Esophagus muscularis mucosa (tissue), 4 donors: Measurements from ENCODE around the gene AGXT. TPM values are rescaled to one million over a fixed set of nuclear protein-coding genes. Genes with fewer than 3 reads are reported as not detected.
A peak's percentile ranks its signal among the peaks of the same experiment; 100 is the strongest.

Experiments used
- DNase-seq: peaks from one replicate; pipeline ENCODE4 v3.0.0-alpha.2; 2017; ENCODE audit errors: extremely low spot score
- H3K27ac ChIP-seq, 4 donors: fragments of 200-600 bp; sonication (generic); replicated peaks in 1 of 4; 1 replicate in 3 of 4; 2 replicates in 1 of 4; pipeline ENCODE4 v1.5.1; 2016 to 2019; ENCODE audit warnings: mild to moderate bottlenecking in 1 of 4
- H3K27me3 ChIP-seq, 4 donors: fragments of 200-600 bp; sonication (generic); one replicate each; pipeline versions ENCODE4 v1.5.1 to v1.6.0; 2016 to 2019
- H3K36me3 ChIP-seq, 4 donors: fragments of 200-600 bp; sonication (generic); one replicate each; pipeline ENCODE4 v1.5.1; 2016 to 2019
- H3K4me1 ChIP-seq, 4 donors: fragments of 200-600 bp; sonication (generic); one replicate each; pipeline ENCODE4 v1.5.1; 2016 to 2019
- H3K4me3 ChIP-seq, 4 donors: fragments of 200-600 bp; sonication (generic); 1 replicate in 2 of 4; 2 replicates in 2 of 4; pipeline ENCODE4 v1.5.1; 2016 to 2019; ENCODE audit warnings: mild to moderate bottlenecking in 4 of 4, moderate library complexity in 1 of 4
- H3K9me3 ChIP-seq, 4 donors: fragments of 200-600 bp; sonication (generic); 1 replicate in 3 of 4; 2 replicates in 1 of 4; pipeline ENCODE4 v1.5.1; 2016 to 2019
- CTCF ChIP-seq, 3 experiments: fragments of 200-600 bp in 2 of 3; fragments of 450-650 bp in 1 of 3; sonication (generic) in 2 of 3; IDR thresholded peaks; one replicate each; pipeline ENCODE4 v1.5.1; 2017 to 2019; ENCODE audit warnings: antibody characterized with exemption in 3 of 3, mild to moderate bottlenecking in 2 of 3, moderate library complexity in 1 of 3
- EP300 ChIP-seq: sonication (generic); formaldehyde crosslinking; IDR thresholded peaks from one replicate; pipeline ENCODE4 v1.6.1; 2017; ENCODE audit warnings: antibody characterized with exemption
- POLR2A ChIP-seq: fragments of 450-650 bp; IDR thresholded peaks from one replicate; pipeline ENCODE4 v1.6.1; 2017; ENCODE audit warnings: antibody characterized with exemption, moderate library complexity, mild to moderate bottlenecking, low read depth
- POLR2AphosphoS5 ChIP-seq, 2 donors: sonication (generic); formaldehyde crosslinking; IDR thresholded peaks; one replicate each; pipeline ENCODE4 v1.6.1; 2017; ENCODE audit warnings: antibody characterized with exemption in 2 of 2
- WGBS: methylation state at CpG from one replicate; pipeline ENCODE4 v1.1.5; 2018; 5-methylcytosine and 5-hydroxymethylcytosine counted together
- intact Hi-C: fragments of 100-400 bp; cut with DNase I; formaldehyde crosslinking; loops from one replicate; pipeline ENCODE4 v1.15.1; 2023
- total RNA-seq, 4 donors: library from RNA; depleted of rRNA; stranded (reverse); fragments of >200 nt; gene quantifications; one replicate each; pipeline versions ENCODE4 v1.1.0 to v1.2.1, GENCODE V29; 2016

AGXT gene
- total RNA-seq, 4 donors from 2014 or later, result not detected

GRCh38 chr2:240915526-240916341 is 47.1 kb downstream of the AGXT start:
- no peak for DNase-seq
- Histone ChIP-seq H3K4me3 (peak overlapping the region in 2 of 4 donors; percentile 0 to 16), H3K27ac (no peak overlapping the region), H3K27me3 (peaks cover 0 to 71% (median 7%) of the 10 kb centered on the region in 4 donors), H3K9me3 (no peaks in the 10 kb centered on the region), H3K4me1 (peaks cover 28 to 44% (median 41%) of the 10 kb centered on the region in 4 donors), H3K36me3 (no peaks in the 10 kb centered on the region)
- WGBS, result 46% methylated on average over 12 of the region's 34 CpGs
- intact Hi-C loops, result no loop called here
- TF ChIP-seq POLR2A (no peak), CTCF (IDR thresholded peaks at IDR 0.05) (no peak), POLR2AphosphoS5 (IDR thresholded peaks at IDR 0.05) (no peak), EP300 (no peak)

DNA sequence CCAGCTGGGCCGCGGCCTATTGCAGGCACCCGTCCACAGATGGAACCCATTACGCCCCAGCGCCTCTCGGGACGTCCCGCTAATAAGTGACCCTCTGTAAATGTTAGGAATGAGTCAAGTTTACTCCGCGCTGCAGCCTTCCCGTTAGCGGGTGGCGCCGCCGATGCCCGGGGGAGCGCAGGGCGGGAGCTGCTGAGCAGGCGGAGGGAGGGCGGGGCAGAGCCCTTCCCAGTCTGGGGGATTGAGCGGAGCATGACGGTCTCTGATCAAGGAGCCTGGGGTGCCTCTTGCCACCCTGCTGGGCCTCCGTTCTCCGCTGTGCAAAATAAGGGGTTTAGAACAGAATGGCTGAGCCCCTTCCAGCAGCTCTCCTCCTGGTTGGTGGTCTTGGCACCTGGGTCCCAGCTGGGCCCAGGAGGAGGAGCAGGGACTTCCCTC is 48.0 kb downstream of the AGXT start:
- Histone ChIP-seq H3K9me3 (no peaks in the 10 kb centered on the region), H3K27me3 (peaks cover 0 to 66% (median 7%) of the 10 kb centered on the region in 4 donors), H3K4me1 (peaks cover 28 to 53% (median 41%) of the 10 kb centered on the region in 4 donors), H3K27ac (peak overlapping the region in 1 of 4 donors; percentile 48), H3K36me3 (no peaks in the 10 kb centered on the region), H3K4me3 (peak overlapping the region in 3 of 4 donors; percentile 0 to 16 (median 12))
- WGBS, result 53% methylated on average over 9 of the region's 24 CpGs
- intact Hi-C loops, result no loop called here
- no peak for DNase-seq
- TF ChIP-seq POLR2AphosphoS5 (IDR thresholded peaks at IDR 0.05) (peak; percentile 32 to 51), EP300 (no peak)

DNA sequence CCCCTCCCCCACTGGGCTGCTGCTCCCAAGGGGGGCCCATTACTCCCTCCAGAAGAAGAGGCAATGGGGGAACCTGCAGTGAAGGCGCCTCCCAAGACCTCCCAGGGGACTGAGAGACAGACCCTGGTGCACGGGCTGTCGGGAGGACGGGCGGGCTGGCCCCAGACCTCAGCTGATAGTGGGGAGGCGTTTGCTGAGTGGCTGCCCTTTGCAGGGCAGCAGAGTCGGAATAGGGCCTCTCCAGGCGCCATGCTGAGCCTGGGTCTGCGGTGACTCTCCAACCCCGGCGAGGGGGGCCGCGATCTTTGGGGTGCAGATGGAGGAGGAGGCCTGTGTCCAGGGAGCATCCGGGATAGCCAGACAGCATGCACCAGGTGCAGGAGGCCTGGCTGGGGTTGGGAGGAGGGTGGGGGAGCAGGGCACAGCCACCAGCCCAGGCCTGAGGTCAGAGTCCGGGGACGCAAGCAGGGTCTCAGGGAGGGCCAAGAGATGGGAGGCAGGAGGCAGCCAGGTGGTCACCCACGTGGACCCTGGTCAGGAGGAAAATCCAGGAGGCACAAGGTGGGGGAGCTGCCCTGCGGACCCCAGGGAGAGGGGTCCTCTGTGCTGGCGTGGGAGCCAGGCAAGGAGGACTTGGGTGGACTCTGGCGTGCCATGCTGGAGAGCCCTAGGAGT is 48.5 kb downstream of the AGXT start:
- H3K27ac ChIP-seq, result peak overlapping the region in 1 of 4 donors; percentile 48
- no peaks in the 10 kb centered on the region for H3K9me3 ChIP-seq
- DNase-seq, result no peak
- H3K27me3 ChIP-seq, result peaks cover 0 to 67% (median 7%) of the 10 kb centered on the region in 4 donors
- H3K36me3 ChIP-seq, result no peaks in the 10 kb centered on the region
- intact Hi-C loops, result no loop called here
- 77% methylated on average over 5 of the region's 20 CpGs for WGBS
- TF ChIP-seq POLR2A, result no peak
- TF ChIP-seq CTCF (IDR thresholded peaks at IDR 0.05), result no peak
- H3K4me3 ChIP-seq, result no peak overlapping the region
- peaks cover 28 to 56% (median 41%) of the 10 kb centered on the region in 4 donors for H3K4me1 ChIP-seq

- intact Hi-C loops, result no loop called here
- H3K27ac ChIP-seq, result no peak overlapping the region
- no peak overlapping the region for H3K4me3 ChIP-seq
- peaks cover 28 to 56% (median 41%) of the 10 kb centered on the region in 4 donors for H3K4me1 ChIP-seq
- no peak for DNase-seq
- no CpG with 5 or more reads among the region's 10 CpGs for WGBS
- H3K36me3 ChIP-seq, result no peaks in the 10 kb centered on the region
- peaks cover 0 to 68% (median 7%) of the 10 kb centered on the region in 4 donors for H3K27me3 ChIP-seq
- TF ChIP-seq EP300 (no peak), CTCF (IDR thresholded peaks at IDR 0.05) (no peak), POLR2A (no peak), POLR2AphosphoS5 (IDR thresholded peaks at IDR 0.05) (no peak)
- H3K9me3 ChIP-seq, result no peaks in the 10 kb centered on the region
Observed at GRCh38 chr2:240917684-240918257, 49.1 kb downstream of the AGXT start.
